T1000 (cell line): ENCODE results near the gene AGBL4.

Source experiments
- DNase-seq: peaks from one replicate; lab custom pipeline; 2025; ENCODE audit warnings: mixed read lengths; lab: John Stamatoyannopoulos, UW

The AGBL4 gene

GRCh38 chr1:48823168-48823567, 1200.6 kb downstream of the AGBL4 start:
- DNase-seq, result no peak

- DNase-seq, result no peak
These were observed 1203.3 kb downstream of the AGBL4 start for GRCh38 chr1:48820491-48820890.

GRCh38 chr1:48817505-48818114, 1206.1 kb downstream of the AGBL4 start:
- no peak for DNase-seq

- DNase-seq, result no peak
These were observed 1213.0 kb downstream of the AGBL4 start for GRCh38 chr1:48810740-48811139.

GRCh38 chr1:48808496-48808895, 1215.3 kb downstream of the AGBL4 start:
- no peak for DNase-seq

GRCh38 chr1:48807554-48808260, 1216.0 kb downstream of the AGBL4 start:
- no peak for DNase-seq

- DNase-seq, result no peak
These were observed 1220.3 kb downstream of the AGBL4 start for GRCh38 chr1:48803474-48803873.

GRCh38 chr1:48794816-48795215, 1228.9 kb downstream of the AGBL4 start:
- DNase-seq, result no peak

GRCh38 chr1:48793863-48794262, 1229.9 kb downstream of the AGBL4 start:
- DNase-seq, result no peak

- no peak for DNase-seq
These were observed 1230.8 kb downstream of the AGBL4 start for GRCh38 chr1:48792961-48793360.

- DNase-seq, result no peak
These were observed 1233.4 kb downstream of the AGBL4 start for GRCh38 chr1:48790397-48790796.

GRCh38 chr1:48789903-48790302, 1233.9 kb downstream of the AGBL4 start:
- no peak for DNase-seq

GRCh38 chr1:48785869-48786268, 1237.9 kb downstream of the AGBL4 start:
- no peak for DNase-seq

GRCh38 chr1:48784301-48784700, 1239.5 kb downstream of the AGBL4 start:
- DNase-seq, result no peak

GRCh38 chr1:48777219-48777895, 1246.4 kb downstream of the AGBL4 start:
- DNase-seq, result no peak

- peak; percentile 68 for DNase-seq
These were observed 1247.1 kb downstream of the AGBL4 start, which contains the start of gene BEND5 for GRCh38 chr1:48776393-48777218. BEND5 (minus strand) TSS chr1:48776891; CDS start chr1:48776831, 60 bp downstream.

GRCh38 chr1:48775831-48776392, 1247.8 kb downstream of the AGBL4 start:
- DNase-seq, result no peak

GRCh38 chr1:48773133-48773532, 1250.6 kb downstream of the AGBL4 start:
- no peak for DNase-seq

GRCh38 chr1:48772211-48772610, 1251.5 kb downstream of the AGBL4 start:
- no peak for DNase-seq

GRCh38 chr1:48771561-48771960, 1252.2 kb downstream of the AGBL4 start:
- DNase-seq, result no peak

GRCh38 chr1:48767975-48768510, 1255.7 kb downstream of the AGBL4 start:
- no peak for DNase-seq

- DNase-seq, result no peak
These were observed 1258.4 kb downstream of the AGBL4 start for GRCh38 chr1:48765335-48765734.
